ENCODE results near the gene C10orf95.

Gene C10orf95

DNA sequence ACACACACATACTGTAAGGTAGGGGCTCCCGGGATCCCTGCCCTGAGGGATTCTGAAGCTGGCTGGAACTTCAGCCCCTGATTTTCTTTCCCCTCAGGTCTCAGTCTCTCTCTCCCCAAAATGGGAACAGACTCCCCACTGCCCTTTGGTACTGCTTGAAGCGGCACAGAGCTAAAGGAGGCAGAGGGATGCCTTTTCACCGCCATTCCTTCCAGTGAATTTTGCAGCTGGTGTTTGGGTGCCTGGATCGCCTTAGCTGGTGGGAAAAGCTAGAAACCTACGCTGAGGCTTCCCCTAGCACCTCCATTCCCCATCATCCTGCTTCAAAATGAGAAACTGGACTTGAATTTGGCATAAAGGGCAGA lies 16.2 kb downstream of the C10orf95 start:
- no peak for DNase-seq (ENCODE audit: low read depth in 1 of 2, low spot score in 1 of 2)

DNA sequence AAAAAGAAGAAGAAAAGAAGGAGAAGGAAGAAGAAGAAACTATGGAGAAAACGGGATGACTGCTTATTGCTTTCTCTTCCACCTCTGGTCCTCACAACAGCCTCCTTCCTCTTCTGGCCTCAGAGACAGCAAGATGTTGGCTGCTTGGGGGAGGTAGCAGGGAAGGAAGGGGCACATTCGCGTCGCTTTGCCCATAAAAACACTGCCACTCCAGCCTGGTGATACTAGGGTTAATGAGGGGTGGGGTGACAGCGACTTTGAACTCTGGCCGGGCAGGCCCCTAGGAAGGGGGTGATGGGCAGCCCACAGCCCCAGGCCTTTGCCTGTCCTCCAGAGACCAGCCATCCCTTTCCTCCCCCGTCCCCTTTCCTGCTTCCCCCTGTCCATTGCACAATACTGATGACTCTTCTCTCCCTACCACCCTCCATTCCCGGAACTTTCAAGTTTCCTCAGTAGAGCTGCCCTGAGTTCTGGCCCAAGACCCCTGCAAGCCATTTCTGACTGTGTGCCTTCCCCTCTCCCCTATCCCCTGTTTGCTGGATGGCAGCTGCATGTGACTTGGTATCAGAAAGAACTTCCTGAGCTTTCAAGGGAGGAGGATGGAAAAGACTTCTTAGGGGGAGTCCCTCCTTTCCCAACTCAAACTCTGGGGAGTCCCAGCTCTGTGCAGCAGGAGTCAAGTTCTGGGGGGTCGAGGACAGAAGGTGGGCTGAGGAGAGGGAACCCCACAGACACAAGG lies 16.8 kb downstream of the C10orf95 start:
- no peak for DNase-seq (ENCODE audit: low read depth in 1 of 2, low spot score in 1 of 2)

DNA sequence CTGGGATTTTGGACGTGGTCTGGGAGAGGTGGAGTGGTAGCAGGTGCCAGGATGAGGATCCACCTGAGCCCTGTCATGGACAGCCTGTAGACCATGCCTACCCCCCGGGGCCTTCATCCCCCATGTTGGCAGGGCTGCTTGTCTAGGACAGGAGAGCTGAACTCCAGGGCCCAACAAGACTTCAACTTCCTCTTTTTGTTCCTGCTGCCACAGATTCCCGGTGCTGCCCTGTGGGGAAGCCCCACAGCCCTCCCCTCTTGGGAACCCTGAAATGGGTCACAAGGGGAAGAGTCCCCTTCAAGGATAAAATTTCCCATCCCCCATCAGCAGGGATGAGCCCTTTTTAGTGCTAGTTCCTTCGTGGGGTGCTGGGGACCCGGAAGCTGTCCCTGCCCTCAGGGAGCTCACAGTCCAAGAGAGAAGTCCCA lies 17.7 kb downstream of the C10orf95 start:
- DNase-seq (ENCODE audit: low read depth in 1 of 2, low spot score in 1 of 2), result no peak

DNA sequence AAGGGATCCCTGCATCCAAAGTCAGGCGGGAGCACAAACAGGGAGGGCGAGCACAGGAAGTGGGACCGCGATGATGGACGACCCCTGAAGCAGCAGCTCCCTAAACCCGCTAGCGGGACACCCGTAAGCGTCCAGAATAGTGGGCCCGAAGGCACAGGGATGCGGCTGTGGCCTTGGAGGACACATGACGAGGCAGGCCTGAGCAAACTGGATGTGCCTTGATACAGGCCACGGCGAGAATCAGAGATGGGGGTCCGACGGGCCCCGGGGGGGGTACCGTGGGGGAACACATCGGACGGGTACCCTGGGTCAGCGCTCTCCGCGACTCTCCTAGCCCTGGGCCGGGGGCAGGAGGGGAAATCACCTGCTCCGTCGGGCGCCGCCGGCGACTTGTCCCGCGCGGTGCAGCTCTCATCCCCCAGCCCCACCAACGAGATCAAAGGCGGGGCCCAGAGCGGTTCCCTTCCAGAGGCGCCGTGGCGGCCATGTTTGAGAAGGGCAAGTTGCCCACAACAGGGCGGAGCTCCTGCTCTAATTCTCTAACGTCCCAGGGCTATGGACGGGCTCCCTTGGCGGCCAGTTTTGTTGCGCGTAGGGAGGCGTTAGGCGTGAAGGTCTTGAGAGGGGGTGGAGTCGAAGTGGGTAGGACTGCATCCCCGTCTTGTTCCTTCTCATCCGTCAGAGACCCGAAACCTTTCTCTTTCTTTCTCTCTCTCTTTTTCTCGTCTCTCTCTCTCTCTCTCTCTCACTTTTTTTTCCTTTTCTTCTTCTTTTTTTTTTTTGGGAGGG lies 19.0 kb downstream of the C10orf95 start, which contains the start of gene CUEDC2:
Gene CUEDC2, minus strand, starts transcription at position 413 of the 789 bp plus-strand sequence. CDS start 7,386 bp downstream, outside the sequence.
- peak; percentile 93 to 97 for DNase-seq (ENCODE audit: low read depth in 1 of 2, low spot score in 1 of 2)

DNA sequence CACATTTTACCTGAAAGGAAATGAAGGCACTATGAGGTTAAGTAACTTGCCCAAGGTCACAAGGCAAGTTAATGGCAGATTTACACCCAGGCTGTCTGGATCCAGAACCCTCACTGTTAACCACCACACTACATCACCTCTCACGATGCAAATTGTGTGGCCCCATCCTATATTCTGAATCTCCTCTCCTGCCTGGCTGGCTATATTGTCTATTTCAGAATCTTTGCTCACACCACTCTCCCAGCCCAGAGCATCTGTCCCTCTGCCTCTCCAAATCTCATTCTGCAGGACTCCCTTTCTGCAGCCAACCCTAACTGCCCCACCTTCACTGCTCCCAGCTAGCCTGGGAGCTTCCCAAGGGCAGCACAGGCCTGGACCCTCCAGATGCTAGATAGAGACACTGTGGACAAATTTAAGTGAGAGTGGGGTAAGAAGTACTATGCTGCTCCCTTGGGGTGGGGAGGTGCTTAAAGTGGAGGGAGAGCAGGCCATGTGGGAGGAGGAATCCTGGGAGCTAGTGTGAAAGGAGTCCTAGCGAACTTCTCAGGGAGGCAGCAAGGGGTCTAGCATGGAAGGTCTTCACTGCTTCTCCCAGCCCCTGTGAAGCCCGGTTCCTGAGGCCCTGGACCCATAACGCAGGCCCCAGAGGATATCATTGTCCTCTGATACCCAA lies 19.8 kb downstream of the C10orf95 start:
- no peak for DNase-seq (ENCODE audit: low read depth in 1 of 2, low spot score in 1 of 2)

DNA sequence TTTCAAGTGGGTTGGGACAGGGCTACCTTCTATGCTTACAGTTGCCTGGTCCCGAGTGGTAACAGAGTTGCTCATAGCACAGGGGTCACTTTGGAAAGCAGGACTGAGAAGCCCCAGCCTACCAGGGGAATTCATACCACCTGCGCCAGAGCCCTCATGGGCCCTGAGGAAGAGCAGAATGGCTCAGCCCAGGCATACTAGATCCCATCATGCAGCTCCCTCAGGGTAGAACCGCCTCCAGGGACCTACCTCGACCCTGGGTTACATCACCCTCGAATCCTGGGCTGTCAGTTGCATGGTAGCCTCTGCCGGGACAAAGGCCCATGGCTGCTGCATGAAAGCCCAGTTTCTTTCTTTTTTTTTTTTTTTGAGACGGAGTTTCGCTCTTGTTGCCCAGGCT lies 21.9 kb downstream of the C10orf95 start:
- DNase-seq (ENCODE audit: low read depth in 1 of 2, low spot score in 1 of 2), result no peak

DNA sequence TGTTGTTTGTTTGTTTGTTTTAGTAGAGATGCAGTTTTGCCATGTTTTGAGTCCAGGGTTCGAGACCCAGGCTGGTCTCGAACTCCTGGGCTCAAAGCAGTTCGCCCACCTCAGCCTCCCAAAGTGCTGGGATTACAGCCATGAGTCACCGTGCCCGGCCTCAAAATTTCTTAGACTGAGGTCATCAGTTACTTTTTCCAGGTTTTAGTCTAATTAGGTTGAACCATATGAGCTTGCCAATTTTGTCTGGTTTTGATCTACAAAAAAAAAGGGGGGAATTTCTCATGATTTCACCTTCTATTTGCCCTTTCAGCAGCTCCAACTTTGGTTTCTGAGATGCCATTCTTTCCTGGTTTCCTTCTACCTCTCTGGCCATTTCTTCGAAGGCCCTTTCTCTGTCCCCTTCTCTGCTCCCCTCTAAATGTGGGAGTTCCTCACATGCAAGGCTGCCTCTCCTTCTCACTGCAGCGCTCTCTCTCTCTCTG lies 24.5 kb downstream of the C10orf95 start:
- DNase-seq (ENCODE audit: low read depth in 1 of 2, low spot score in 1 of 2), result no peak

DNA sequence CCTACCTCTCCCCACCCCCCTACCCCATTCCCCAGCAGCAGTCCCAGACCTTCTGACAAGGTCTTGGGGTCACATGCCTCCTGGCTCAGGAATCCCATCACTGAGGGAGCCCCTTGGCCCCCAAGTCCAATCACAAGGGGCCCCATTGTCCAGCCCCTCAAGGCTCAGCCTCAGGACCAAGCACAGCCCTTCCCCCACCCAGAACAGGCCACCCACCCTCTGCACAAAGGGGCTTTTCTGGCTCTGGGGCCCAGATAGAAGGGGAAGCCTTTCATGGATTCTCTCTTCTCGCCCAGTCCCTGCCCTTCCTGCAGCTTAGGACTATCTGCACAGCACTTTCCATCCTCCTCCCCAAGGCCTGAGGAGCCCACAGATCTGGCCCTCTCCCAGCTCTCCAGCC lies 25.9 kb downstream of the C10orf95 start:
- no peak for DNase-seq (ENCODE audit: low read depth in 1 of 2, low spot score in 1 of 2)

DNA sequence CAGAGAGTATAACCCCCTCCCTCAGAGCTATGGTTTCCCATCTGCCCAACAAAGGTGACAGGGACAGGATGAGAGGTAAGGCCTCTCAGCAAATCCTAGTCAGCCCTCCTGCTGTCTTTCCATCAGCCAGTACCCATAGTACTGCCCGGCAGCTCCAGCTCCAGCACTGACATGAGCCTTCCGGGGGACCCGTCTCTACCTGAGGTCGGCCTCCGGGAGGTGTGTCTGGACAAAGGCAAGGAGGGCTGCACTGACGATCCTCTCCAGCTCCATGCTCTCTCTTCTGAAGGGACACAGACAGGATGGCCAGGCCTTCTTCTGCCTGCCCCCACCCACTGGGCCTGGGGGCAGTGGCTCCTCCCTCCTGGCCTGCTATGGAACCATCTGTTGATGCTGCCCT lies 26.4 kb downstream of the C10orf95 start:
- no peak for DNase-seq (ENCODE audit: low read depth in 1 of 2, low spot score in 1 of 2)

DNA sequence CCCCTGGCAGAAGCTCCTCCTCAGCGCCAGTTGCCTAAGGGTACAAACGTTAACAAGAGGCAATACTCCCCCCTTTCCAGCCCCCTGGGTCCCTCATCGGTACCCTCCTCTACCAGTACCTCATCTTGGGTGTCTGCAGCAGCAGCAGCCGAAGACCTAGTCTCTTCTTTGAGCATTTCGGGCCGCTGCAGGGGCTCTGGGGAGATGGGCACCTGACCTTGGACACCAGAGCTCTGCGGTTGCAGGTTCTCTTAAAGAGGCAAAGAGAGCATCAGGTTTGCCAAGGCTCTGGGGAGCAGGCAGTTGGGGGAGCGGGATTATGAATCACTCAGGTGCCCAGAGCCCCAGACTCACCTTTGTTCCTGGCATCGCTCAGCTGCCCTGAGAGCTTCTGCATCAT lies 27.2 kb downstream of the C10orf95 start:
- no peak for DNase-seq (ENCODE audit: low read depth in 1 of 2, low spot score in 1 of 2)

DNA sequence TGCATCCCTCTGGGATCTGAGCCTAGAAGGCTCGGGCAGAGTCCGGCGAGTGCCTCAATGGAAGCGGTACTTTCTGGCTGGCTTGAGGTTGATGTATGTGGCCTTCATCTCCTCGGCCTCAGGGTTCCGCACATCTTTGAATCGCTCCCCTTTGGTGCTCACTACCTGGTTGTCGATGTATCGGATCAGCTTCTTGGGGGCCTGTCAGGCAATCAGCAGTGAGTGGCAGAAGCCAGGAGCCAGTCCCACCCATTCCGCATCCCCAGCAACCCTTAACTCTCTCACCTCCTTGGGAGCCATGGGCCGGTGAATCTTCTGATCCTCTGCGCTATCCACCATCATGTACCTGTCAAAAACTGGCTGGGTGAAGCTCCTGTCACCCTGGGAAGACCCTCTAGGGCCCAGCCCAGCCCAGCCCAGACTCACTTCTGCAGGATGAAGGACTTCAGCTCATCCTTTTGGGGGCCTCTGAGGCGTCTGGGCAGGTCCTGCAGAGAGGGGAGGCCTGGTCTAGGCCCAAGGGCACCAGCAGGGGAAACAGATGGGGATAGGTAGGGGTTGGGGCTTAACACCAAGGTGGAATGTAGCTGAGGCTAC lies 27.9 kb downstream of the C10orf95 start:
- DNase-seq (ENCODE audit: low read depth in 1 of 2, low spot score in 1 of 2), result no peak

DNA sequence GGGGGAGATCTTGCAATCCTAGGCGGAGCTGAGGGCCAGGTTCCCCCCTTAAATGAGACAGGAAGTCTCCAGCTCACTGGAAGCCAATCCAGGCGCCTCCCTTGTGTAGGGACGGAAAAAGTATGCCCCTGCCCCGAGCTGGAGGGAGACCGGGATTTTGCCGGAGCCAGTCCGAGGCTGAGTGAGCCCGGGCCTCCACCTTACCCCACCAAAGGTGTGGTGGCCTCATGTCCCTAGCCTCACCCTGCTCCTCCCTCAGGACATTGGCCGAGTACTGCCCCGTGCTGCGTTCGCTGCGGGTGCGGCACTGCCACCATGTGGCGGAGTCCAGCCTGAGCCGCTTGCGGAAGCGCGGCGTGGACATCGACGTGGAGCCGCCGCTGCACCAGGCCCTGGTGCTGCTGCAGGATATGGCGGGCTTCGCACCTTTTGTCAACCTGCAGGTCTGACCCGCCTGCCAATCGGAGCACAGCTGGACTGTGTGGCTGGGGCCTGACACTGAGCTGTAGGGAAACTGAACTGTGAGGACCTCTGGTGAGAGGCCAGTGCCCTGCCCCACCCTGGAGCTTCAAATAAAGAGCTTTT lies 28.7 kb downstream of the C10orf95 start:
- DNase-seq (ENCODE audit: low read depth in 1 of 2, low spot score in 1 of 2), result no peak

DNA sequence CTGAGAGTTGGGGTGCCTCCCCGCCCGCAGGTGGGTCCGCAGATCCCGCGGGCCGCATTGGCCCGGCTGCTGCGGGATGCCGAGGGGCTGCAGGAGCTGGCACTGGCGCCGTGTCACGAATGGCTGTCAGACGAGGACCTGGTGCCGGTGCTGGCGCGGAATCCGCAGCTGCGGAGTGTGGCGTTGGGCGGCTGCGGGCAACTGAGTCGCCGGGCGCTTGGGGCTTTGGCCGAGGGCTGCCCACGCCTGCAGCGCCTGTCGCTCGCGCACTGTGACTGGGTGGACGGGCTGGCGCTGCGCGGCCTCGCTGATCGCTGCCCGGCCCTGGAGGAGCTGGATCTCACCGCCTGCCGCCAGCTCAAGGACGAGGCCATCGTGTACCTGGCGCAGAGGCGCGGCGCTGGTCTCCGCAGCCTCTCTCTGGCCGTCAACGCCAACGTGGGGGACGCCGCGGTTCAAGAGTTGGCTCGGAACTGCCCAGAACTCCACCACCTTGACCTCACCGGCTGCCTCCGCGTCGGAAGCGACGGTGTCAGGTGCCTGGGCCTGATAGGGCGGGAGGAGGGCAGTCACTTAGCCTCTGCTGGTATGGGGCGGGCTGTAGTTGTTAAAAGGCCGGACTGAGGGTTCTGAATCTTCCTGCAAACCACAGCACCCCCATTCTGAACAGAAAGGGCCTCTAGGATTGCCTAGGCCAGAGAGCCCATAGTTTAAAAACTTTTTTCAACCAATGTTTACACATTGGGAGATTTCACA lies 29.4 kb downstream of the C10orf95 start:
- DNase-seq (ENCODE audit: low read depth in 1 of 2, low spot score in 1 of 2), result no peak

DNA sequence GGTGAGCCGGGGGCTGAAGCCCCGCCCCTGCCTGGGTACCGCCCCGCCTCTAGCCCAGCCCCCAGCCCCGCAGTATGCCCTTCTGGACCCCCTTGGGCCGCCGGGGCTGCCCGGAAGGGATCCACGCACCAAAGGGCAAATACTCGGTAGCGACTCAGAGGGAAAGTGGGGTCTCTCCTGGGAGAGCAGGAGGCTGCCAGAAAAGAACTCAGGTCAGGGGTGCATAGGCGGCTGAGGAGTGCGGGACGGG lies 29.9 kb downstream of the C10orf95 start:
- DNase-seq (ENCODE audit: low read depth in 1 of 2, low spot score in 1 of 2), result no peak

DNA sequence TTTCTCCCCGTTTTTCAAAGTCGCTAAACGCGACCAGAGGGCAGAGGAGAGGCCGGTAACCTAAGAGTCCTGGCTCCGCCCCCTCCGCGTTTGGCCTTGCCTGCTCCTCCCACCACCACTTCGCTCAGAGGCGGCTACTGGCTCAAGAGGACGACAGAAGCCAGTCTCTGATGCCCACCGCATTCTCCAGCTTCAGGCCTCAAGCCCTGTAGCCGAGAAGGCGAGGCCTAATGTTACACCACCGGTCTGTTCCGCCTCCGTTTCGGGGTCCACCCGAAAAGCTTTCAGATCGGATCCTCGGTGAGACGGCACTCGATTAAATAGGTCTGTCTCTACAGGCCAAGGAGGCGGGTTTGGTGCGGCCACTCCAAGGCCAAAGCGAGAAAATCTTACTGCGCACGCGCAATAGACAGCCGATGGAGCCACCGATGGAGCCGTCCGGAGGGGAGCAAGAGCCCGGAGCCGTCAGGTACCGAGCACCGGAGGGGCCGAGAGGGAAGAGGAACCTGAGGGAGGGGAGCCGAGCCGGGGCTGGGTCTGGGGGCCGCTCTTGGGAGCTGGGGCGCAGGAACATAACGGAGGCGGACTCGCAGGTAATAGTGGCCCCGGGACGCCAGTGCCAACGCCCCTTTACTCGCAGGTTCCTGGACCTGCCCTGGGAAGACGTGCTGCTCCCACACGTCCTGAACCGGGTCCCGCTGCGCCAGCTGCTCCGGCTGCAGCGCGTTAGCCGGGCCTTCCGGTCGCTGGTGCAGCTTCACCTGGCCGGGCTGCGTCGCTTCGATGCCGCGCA lies 30.4 kb downstream of the C10orf95 start, which contains the start of gene FBXL15:
Gene FBXL15, plus strand, starts transcription at position 123 of the 793 bp plus-strand sequence. Its CDS starts 294 bp downstream, at position 417.
- peak; percentile 91 to 95 for DNase-seq (ENCODE audit: low read depth in 1 of 2, low spot score in 1 of 2)

DNA sequence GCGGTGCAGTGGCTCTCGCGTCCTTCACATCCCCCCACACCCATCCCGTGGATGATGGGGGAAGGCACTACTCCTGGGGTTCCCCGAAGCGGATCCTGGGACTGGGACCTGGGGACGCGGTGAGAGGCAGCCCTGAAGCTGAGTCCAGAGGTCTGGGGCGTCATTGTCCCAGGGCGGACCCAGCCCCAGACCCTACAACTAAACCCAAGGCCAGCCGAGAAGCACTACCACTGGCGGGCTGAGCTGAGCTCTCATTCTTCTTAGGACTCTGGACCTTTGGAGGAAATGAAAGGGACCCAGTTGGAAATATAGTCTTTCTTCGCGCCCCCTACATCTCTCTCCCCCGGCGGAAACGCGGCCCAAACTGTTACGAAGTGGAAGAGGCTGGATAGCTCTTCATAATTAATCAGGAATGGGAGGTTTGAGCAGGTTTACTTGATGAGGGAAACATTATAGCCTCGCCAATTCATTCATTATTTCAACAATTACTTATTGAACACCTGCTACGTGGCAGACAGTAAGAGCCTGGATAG lies 31.1 kb downstream of the C10orf95 start:
- no peak for DNase-seq (ENCODE audit: low read depth in 1 of 2, low spot score in 1 of 2)

DNA sequence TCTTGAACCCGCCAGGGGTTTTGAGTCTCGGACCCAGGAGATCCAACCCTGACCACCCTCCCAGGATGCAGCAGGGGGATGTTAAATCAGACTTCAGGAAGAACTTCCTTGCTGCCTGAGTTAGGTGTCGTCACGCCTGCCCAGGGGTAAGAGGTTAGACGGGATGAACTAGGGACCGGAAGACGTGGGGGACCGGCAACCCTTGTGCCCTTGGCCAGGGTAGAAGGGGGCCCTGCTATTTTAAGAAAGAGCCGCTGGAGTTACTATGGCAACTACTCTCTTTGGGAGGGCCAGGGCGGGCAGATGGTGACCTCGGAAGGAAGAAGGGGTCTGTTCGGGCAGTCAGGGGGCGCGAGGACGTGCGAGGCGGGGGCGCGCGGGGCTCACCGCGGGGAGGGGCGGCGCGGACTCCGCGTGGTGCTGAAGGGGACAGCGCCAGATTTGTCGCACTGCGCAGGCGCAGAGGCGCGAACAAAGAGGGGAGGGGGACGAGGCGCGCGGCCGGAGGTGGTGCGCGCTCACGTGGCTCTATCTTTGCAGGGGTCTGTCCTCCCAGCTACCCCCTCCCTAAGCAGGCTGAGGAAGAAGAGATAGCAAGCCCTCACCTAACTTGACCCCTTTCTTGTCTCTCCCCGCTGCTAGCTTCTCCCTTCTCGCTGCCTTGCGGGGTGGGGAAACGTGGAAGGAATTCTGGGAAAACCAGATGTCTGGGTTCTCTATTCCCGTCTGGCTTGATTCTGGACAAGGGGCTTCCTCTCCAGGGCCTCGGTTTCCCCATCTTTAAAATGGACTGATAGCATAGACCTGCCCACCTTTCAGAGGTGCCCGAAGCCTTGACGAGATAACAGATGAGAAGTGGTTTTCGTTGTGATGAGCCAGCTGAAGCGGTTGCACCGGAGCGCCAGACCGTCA lies 31.8 kb downstream of the C10orf95 start:
- peak in 1 of 2 donors; percentile 55 for DNase-seq (ENCODE audit: low read depth in 1 of 2, low spot score in 1 of 2)

DNA sequence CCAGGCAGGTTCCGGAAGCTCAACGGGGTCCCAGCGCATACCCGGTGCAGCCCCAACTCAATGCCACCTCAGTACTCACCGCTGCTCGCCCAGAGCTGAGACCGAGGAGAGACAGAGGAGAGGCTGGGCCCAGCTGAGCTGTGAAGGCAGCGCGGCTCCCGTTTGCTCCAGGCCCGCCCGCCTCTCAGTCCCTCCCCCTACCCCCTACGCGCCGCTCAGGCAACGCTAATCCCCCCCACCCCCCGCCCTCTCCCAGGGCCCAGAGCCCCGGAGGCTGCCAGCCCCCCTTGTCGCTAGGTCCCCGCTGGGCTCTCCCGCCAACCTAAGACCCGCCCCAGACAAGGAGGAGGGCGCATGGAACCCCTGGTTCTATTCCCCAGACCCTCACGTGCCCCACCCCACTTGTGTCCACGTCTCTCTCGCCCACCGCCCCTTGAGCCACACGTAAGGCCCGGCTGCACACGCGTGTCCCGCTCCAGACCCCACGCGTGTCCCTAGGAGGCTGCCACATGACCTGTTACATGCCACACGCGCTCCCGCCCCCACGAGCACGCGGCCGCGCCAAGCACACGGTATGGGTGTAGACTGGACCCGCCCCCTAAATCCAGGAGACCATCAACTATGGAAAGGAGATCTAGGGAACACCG lies 32.6 kb downstream of the C10orf95 start, which contains the start of gene PSD:
Gene PSD, minus strand, starts transcription at position 164 of the 647 bp plus-strand sequence. CDS start 1,747 bp downstream, outside the sequence.
- no peak for DNase-seq (ENCODE audit: low read depth in 1 of 2, low spot score in 1 of 2)

All from activated CD4-positive, alpha-beta T cell treated with anti-CD3 and anti-CD28 coated beads, Interleukin-2, amount 50 U/mL, for 24 hours (primary cell).